HG02943 (cell line): ENCODE results near the gene JAG1.
A peak's percentile ranks its signal among the peaks of the same experiment; 100 is the strongest.
"Not testable (repeated sequence)": the region's sequence is repeated elsewhere in the genome, so short reads cannot be mapped to it uniquely, and the experiment has no call there.

Source experiments
- ATAC-seq: cut with Tn5 transposase; IDR thresholded peaks from one replicate; pipeline ENCODE4 v1.9.1; 2021; ENCODE audit warnings: mild to moderate bottlenecking, low read depth, moderate library complexity; ENCODE audit not compliant: unreplicated experiment

Gene JAG1

DNA sequence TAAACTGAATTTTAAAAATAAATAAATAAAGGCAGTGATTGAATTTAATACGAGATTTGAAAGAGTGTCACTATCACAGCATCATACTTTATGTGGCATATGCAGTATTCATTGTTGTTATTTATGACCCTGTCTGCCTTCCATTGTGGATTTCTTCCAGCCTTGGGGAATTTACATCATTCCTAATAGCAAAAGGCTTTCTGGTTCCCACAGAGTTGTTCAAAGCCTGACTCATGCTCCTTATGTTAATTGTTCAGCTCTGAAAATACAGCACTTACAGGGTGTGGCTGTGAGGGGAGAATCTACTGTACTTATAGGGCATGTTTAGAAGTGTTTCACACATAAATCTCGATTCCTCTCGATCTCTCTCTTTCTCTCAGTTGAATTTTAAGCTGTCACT is 54.4 kb downstream of the JAG1 start:
- ATAC-seq = no peak

DNA sequence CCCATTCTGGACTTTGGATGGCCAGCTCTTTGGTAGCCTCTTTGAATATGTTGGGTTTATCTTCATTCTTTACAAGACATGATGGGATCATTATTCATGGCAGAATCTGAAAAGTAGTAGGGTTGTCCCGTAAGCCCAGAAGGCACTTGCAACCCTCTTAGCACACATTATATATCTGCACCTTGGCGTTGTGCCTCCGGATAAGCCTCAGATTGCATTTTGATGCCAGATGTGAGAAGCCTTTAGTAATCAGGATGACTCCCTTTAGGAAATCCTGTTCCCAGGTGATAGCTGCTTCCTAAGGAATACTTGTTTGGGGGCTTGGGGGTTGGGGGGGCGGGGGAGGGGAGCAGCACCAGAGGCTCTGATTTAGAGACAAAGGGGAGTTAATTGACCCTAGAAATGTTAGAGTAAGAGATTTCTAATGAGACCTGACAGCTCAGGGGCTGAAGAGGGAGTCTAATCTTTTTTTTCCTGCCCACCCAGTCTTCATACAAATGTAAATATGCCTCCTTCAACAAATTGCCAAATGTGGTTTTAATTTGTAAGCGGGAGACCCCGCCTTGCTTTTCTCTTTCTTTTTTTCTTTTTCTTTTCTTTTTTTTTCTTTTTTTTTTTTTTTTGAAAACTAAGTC is 55.1 kb downstream of the JAG1 start:
- ATAC-seq = no peak

DNA sequence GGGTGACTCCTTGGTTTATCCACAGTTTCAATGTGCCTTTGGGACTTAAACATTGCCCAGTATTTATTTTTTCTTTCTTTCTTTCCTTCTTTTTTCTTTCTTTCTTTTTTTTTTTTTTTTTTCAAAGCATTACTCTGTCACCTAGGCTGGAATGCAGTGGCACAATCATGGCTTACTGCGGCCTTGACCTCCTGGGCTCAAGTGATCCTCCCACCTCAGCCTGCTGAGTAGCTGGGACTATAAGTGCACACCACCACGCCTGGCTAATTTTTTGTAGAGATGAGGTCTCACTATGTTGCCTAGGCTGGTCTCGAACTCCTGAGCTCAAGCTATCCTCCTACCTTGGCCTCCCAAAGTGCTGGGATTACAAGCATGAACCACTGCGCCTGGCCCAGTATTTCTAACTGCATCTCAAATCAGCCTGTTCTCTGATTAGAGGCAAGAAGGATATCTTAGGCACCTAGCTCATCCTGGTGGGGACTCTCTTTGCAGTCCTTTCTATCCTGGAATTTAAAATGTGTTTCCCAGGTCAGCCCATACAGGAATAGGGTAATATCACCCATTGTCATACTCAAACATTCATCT is 56.2 kb downstream of the JAG1 start:
- not testable (repeated sequence) for ATAC-seq

DNA sequence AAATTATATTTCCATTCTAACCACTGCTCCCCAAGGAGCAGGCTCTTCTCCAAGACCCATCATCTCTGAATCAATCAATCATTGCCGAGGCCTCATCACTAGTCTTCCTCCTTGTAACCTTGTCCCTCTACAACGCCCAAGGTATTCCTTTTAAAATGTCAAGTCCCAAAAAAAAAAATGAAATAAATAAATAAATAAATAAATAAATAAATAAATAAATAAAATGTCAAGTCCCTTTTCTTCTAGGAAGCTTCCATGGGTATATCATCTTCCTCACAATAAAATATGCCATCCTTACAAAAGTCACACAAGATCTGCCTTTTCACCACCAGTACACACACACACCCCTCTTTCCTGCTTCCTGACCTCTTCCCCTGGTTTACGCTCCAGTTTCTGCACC is 57.6 kb downstream of the JAG1 start:
- no peak for ATAC-seq

DNA sequence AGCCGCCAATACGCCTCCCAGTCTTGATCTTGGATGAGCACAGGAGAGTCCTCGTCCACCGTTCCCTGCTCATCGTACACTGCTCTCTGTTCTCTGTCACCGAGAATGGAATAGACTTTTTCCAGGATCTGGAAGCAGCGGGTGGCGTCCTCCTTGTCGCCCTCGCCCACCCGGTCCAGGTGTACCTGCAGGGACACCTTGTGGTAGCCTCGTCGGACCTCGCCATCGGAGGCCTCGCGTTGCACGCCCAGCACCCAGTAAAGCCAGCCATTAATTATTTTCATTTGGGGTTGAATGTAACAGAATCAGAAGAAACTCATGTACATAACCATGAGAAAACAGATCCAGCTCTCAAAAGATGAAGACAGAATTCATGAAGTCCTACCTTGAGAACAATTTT is 59.9 kb downstream of the JAG1 start:
- no peak for ATAC-seq

DNA sequence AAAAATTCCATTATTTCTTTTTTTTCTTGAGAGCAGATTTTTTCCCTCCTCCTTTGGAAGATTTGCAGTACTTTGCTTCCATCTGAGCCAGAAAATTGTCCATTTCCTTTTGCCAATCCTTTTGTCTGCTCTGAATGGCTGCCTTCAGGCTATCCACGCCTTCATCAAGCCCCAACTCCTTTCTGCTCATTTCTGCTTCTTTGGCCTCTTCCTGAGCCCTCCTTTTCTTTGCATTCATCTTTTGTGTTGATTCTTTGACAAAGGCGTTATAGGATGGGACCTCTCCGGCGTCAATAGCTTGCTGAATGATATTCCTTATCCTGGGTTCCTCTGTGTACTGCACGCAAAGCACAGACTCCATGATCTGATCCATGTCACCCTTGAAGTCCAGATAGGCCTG is 60.4 kb downstream of the JAG1 start:
- not testable (repeated sequence) for ATAC-seq

DNA sequence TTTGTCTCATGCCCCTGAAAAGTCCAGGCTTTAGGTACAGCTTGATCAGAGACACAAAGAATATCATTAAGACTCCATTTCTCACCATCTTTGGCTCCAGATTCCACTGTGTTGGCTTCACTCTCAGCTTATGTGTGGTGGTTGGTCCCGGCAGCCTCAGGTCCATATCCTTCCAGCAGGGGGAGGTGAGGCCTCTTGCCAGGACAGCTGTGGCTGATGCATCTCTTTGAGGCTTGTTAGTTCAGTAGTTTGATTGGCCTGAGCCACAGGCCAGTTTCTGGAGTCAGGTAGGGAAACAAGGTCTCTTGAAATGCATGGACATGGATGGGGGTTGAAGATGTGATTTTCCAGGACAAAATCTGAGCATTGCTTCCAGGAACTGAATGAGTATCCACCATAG is 62.4 kb downstream of the JAG1 start:
- ATAC-seq = peak; percentile 65

DNA sequence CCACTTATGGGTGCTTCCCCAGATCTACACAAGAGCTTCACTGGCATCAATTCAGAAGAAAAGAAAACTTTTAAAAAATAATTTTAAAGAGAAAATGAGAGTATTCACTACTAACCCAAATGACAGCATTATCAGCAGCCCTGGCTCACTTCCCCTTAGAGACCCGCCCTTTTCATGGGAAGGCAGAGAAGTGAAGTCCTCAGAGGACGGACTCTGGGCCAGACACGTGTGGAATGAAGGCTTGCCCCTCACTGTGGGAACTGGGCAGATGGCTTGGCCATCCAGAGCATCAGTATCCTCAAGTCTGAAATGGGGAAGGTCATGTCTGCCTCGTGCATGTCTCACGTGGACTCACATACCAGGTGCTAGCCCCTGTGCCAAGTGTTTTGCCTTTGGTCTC is 63.5 kb downstream of the JAG1 start:
- no peak for ATAC-seq

DNA sequence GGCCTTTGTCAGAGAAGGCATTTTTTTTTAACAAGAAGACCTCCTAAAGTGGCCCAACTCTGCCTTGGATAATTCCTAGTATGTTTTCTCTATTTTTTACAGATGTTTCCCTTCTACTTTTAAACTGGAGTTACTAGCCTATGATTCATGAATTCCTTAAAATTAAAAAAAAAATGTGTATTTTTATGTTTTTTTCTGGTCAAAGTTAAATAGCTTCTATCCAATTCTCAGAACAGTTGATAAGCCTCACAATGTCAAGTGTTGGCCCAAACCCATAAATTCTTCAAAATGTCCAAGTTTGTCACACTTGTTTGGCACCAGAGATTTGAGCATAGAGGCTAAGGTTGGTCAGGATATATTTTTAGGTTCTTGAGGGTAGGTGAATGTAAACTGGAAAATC is 64.0 kb downstream of the JAG1 start:
- no peak for ATAC-seq

DNA sequence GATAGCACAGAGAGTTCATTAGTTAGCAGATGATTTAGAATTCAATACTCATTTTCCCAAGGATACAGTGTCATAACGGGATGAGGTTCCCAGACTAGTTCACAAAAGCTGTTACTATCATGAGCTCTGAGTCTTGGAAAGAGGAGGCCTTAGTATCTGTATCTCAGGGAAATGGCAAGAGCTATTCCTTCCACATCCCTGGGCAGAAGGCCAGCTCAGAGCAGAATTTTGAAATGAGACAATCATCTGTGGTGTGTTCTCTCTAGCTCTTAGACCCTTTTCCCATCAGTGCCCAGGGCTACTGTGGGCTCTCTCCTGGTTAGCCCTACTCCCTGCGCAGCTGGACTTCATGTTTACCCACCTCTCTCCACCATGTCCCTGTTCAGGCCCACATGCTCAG is 64.5 kb downstream of the JAG1 start:
- no peak for ATAC-seq

DNA sequence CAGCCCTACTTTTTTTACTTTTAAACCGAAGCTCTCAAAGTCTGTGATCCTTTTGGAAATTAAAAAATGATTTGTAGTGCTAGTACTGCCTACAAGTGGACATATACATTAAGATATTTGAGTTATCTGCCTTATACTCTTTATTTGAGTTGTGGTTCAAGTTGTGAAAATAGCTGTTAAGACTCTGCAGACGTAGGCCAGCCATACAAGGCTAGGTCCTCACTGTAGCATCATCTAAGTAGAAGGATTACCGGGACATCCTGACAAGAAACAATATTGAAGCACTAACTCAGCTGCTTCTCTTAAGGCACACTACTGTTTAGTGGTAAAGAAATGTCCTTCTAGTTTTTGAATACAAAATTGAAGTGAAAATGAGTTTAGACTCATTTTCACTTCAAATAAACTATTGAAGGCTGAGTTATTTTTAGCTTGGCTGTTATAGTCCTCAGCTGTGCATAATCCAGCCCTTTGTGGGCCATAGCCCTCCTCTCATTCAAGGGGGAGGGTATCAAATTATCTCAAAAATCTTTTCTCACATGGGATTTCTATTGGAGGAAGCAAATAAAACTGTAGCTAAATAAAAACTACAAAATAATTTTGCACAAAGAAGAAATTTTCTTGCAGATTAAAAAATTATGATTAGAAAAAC is 68.1 kb downstream of the JAG1 start:
- no peak for ATAC-seq

DNA sequence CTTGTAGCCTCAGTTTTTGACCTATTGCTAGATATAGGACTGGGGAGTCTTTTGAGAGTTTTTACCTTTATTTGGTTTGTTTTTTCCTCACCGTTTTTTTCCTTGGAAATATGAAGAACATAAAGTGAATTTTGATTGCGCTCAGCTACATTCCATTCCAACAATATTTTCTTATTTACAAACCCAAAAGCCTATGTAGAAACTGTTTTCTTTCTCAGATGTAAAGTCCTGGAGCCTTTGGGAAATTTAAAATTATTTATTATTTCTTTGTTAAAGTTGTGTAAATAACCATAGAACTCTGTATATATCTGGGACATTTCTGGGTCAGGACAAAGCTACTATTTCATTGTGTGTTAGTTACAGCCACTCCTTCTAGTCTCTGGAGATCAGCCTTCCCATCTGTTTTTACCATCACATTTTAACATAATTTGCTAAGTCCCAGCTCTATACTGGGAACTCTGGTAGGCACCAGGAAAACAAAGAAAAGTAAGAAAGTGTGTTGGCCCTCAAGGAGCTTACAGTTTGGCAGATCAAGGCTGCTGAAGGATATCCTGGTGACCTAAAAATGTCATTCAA is 68.8 kb downstream of the JAG1 start:
- no peak for ATAC-seq

DNA sequence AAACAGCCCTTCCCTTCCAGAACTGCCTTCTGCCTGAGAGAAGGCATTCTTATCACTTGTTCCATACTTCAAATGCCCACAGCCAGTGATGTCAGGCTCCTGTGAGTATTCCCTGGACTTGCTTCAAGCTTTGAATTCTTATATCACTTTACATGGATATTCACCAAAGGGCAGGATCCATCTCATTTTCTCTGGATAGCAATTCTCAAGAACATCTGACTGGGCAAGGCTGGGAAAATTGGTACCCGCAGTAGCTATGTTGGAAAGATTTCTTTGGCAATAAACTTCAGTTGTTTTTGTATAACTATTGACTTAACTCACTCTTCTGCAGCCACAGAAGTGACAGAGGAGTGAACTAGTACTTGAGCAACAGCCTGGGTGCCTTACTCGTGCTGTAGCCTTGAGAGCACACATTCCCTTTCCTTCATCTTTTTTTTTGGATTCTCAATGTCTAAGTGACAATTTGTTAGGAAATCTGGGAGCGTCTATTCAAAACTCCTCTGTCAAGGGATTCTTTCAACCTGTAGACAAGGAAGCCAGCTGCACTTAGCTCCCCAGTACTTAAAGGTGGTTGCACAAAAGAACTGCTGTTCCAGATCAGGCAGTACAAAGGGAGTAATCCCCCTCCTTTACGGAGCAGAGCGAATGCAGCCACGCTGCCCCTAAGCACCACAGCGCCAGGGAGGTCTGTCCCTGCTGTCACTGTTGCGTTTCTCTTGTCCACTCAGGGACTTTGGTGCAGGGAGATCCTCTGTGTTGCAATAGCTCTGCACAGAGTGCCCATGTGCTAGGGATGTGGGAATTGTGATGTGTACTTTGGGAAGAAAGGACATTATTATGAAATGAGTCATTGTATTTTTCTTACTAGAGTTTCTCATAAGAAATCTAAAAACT is 69.6 kb downstream of the JAG1 start:
- ATAC-seq = no peak

DNA sequence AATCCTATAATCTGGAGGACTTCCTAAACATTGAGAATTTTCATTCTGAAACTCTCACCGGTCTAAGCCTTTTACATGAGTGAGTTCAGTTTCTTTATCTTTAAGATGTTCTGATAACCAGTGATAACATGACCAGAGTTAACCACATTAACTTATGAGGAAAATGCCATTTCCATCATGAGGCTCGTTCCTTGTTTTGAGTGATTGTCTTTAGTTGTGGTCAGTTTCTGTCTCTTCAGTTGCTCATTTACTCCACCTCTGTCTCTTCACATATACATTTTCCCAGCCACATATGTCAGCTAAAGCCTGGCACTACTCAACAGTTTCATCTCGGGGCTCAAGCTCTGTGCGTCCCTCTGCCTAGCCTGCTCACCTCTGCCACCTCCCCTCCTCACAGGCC is 70.4 kb downstream of the JAG1 start:
- ATAC-seq = no peak

DNA sequence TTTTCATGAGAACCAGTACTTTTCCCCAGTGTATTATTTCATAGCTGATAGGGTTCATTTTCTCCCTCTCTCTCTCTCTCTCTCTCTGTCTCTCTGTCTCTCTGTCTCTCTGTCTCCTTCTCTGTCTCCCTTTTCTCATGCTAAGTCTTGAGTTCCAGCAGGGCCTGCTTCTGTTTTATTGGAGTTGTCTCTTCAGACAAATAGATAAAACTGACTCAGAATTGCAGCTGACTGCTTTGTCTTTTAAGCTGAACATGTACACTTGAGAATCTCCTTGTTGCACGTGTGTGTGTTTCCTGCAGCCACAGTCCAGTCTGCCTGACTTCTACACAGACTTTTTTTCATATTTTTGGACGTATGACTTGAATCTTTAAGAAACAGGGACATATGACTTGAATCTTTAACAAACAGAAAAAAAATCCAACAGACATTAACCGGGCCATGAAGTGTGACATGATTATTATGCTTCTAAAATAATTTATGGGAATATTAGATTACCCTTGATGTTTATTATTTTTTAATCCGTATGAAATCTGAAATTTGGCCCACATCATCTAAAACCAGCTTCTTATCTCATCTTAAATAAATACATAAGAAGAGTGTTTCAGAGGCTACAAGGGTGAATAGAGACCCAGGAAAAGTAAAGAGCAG is 71.5 kb downstream of the JAG1 start:
- no peak for ATAC-seq

DNA sequence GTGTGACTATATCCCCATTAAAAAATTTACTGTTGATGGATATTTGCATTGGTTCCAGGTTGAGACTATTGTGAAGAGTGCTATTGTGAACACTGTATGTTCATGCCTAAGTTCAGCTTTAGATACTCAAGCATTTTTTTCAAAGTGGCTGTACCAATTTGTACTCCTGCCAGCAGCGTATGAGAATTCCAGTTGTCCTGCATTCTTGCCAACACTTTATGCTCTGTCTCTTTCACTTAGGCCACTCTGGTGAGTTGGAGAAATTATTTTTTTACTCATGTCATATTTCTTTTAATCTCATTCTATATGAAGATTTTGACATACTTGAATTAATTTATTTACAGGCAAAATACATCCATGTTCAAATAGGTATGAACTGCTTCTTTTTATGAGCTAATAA is 76.2 kb downstream of the JAG1 start:
- no peak for ATAC-seq

DNA sequence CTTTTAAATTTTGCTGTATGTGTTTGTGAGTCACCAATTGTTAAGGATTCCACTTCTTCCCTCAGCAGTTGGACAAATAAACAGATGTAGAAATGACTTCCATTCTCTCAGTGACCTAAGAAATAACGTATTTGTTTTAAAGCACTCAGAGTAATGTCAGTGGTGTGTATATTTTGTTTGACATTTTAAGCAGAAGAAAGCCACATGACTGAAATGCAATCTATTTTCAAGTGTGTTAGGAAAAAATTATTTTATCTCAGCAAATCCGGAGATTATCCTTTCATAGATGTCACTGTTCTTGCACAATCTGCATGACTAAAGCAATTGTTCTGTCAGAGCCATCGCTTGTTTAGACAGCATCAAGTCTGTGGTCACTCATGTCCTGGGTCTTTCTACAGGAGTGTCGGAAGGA is 77.1 kb downstream of the JAG1 start:
- no peak for ATAC-seq

DNA sequence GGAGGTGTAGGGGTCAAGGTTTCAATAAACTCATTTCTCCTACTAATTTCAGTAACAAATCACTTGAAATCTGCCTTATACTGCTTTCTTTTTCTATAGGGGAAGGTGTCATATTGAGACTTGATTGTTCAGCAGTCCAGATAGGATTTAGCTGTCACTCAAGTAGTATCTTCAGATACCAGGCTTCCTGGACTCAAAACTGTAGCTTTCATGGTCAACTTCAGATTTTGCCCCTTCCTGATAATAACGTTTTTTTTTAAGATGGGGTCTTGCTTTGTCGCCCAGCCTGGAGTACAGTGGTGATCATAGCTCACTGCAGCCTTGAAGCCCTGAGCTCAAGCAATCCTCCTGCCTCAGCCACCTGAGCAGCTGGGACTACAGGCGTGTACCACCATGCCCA is 77.8 kb downstream of the JAG1 start:
- no peak for ATAC-seq

DNA sequence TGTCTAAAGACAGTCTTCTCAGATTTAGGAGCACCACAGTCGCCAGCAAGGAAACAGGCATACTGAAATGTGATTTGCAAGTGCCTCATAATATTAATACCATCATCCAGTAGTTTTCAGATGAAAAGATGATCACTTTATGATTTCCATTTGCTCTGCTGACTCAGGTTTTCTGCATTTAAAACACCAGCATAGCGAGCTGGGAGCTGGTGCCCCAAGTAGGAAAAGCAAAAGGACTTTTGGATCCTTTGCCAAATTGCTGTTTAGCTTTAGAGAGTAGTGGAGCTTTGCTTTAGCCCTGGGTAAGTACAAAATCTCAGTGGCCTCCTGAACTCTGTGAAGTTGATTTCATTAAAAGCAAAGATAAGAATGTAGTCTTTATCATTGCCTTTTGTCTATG is 78.5 kb downstream of the JAG1 start:
- no peak for ATAC-seq

DNA sequence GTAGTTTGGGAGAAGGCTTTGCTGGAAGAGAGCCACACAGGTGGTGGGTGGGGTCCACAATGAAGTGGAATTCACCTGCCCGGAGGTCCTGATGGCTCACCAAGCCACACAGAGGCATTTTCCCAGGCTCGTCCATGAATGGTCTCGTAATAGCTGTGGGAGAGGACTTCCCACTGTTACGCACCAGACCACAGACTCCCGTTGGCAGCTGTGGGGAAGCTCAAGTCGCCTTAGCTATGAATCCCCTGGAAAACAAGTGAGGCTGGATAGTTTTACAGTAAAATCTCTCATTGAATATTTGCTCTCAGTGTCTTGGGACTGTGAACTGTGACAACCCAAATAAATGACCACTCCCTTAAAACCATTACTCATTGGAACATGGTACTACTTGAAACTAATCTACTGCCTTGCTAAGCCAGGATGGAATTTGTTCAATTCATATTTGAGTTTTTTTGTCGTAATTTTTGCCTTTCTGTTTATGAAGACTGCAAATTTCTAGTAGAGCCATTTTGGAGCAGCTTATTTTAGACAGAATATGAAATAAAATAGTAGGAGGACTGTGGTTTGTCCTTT is 79.4 kb downstream of the JAG1 start:
- ATAC-seq = no peak
